Caco-2 (cell line): ENCODE measurements around the gene TNF. TPM values are rescaled to one million over a fixed set of nuclear protein-coding genes. Genes with fewer than 3 reads are reported as not detected.
A peak's percentile ranks its signal among the peaks of the same experiment; 100 is the strongest.

Experiments used
- BruUV-seq: library from RNA; stranded (reverse); fragments of 400-500 nt; replicated peaks from 2 replicates; lab custom pipeline; 2021; lab: Mats Ljungman, UMichigan
- CTCF ChIA-PET: fragments of 300-600 bp; sonication (Branson Sonifier 250); formaldehyde crosslinking; loops from one replicate; lab custom pipeline; 2022; ENCODE audit warnings: antibody characterized with exemption; lab: Charles Lee
- POLR2A ChIA-PET: fragments of 300-600 bp; sonication (Branson Sonifier 250); formaldehyde crosslinking; loops from one replicate; lab custom pipeline; 2022; ENCODE audit warnings: antibody characterized with exemption; lab: Charles Lee
- DNase-seq, 2 experiments: peaks; one replicate each; pipeline versions ENCODE4 v3.0.0 to v3.0.0-alpha.2; 2020 to 2022
- H3K27me3 ChIP-seq: replicated peaks from 2 replicates; pipeline ENCODE4 v1.6.0; 2011; ENCODE audit warnings: low read length; ENCODE audit not compliant: control insufficient read depth, insufficient read depth
- H3K36me3 ChIP-seq: 2 replicates; pipeline ENCODE4 v1.5.1; 2011; ENCODE audit warnings: low read length; ENCODE audit not compliant: control insufficient read depth, insufficient read depth
- H3K4me1 ChIP-seq: fragments of 250-450 bp; sonication (Bioruptor Pico); 2 replicates; pipeline ENCODE4 v1.5.1; 2020; ENCODE audit warnings: mild to moderate bottlenecking
- H3K4me3 ChIP-seq: 2 replicates; pipeline ENCODE4 v1.5.1; 2011; ENCODE audit warnings: low read depth, mild to moderate bottlenecking, control low read depth, low read length
- H3K9me3 ChIP-seq: fragments of 250-450 bp; sonication (Bioruptor Pico); 2 replicates; pipeline ENCODE4 v1.5.1; 2020; ENCODE audit warnings: mild to moderate bottlenecking, moderate library complexity
- H3K27ac Mint-ChIP-seq: one replicate; pipeline ENCODE4 v1.8.0; 2022; ENCODE audit warnings: mixed read lengths; ENCODE audit not compliant: unreplicated experiment
- H3K27me3 Mint-ChIP-seq: one replicate; pipeline ENCODE4 v1.8.0; 2022; ENCODE audit warnings: mixed read lengths; ENCODE audit not compliant: insufficient read depth, unreplicated experiment
- H3K36me3 Mint-ChIP-seq: one replicate; pipeline ENCODE4 v1.8.0; 2022; ENCODE audit warnings: mild to moderate bottlenecking, mixed read lengths; ENCODE audit not compliant: insufficient read depth, unreplicated experiment
- H3K4me1 Mint-ChIP-seq: one replicate; pipeline ENCODE4 v1.8.0; 2022; ENCODE audit warnings: low read depth, mixed read lengths; ENCODE audit not compliant: unreplicated experiment
- H3K4me3 Mint-ChIP-seq: one replicate; pipeline ENCODE4 v1.8.0; 2022; ENCODE audit warnings: mild to moderate bottlenecking, moderate library complexity, mixed read lengths; ENCODE audit not compliant: unreplicated experiment
- H3K9me3 Mint-ChIP-seq: one replicate; pipeline ENCODE4 v1.8.0; 2022; ENCODE audit warnings: mixed read lengths; ENCODE audit not compliant: unreplicated experiment
- CTCF ChIP-seq, 2 experiments: fragments of 200-600 bp in 1 of 2; IDR thresholded peaks; 1 replicate in 1 of 2; 2 replicates in 1 of 2; pipeline versions ENCODE4 v1.5.1 to v1.8.0; 2011 to 2022; ENCODE audit warnings: antibody characterized with exemption in 1 of 2, control low read depth in 1 of 2, inconsistent platforms in 1 of 2, low read depth in 1 of 2, low read length in 1 of 2, mild to moderate bottlenecking in 1 of 2, moderate library complexity in 1 of 2; ENCODE audit not compliant: insufficient read depth in 1 of 2, severe bottlenecking in 1 of 2, unreplicated experiment in 1 of 2
- intact Hi-C: fragments of 100-400 bp; cut with micrococcal nuclease; formaldehyde crosslinking; loops from one replicate; pipeline ENCODE4 v1.10.0; 2022; ENCODE audit not compliant: unreplicated experiment
- total RNA-seq: library from RNA; stranded (reverse); gene quantifications from 2 replicates; pipeline ENCODE4 v1.2.3, GENCODE V29; 2022

The TNF gene
- total RNA-seq, 1 experiment from 2014 or later, result not detected

GRCh38 chr6:31592396-31592771, 17.0 kb downstream of the TNF start:
- Mint-ChIP-seq H3K36me3 (no peaks in the 10 kb centered on the region), H3K27ac (no peak overlapping the region), H3K9me3 (no peaks in the 10 kb centered on the region), H3K27me3 (no peaks in the 10 kb centered on the region), H3K4me3 (no peak overlapping the region), H3K4me1 (no peaks in the 10 kb centered on the region)
- ChIA-PET CTCF (interaction anchor here (0.6 to 1.1 kb wide), 3 partner anchors 12 to 50 kb away, joined by 3 to 6 read pairs (median 5); no protein-coding TSS in a partner anchor), POLR2A (no interaction called here)
- intact Hi-C loops, result no loop called here
- H3K9me3 ChIP-seq, result no peaks in the 10 kb centered on the region
- H3K36me3 ChIP-seq, result no peaks in the 10 kb centered on the region
- no peak overlapping the region for H3K4me3 ChIP-seq
- no peak for DNase-seq
- TF ChIP-seq CTCF (IDR thresholded peaks at IDR 0.05; ENCODE audit: insufficient read depth in 1 of 2, low read depth in 1 of 2, low read length in 1 of 2, severe bottlenecking in 1 of 2, unreplicated experiment in 1 of 2), result no peak
- no TSS peak for BruUV-seq
- no peaks in the 10 kb centered on the region for H3K4me1 ChIP-seq
- H3K27me3 ChIP-seq, result no peaks in the 10 kb centered on the region

- peaks cover 5% of the 10 kb centered on the region for H3K4me1 Mint-ChIP-seq
- TF ChIP-seq CTCF (IDR thresholded peaks at IDR 0.05; ENCODE audit: insufficient read depth in 1 of 2, low read depth in 1 of 2, low read length in 1 of 2, severe bottlenecking in 1 of 2, unreplicated experiment in 1 of 2), result peak; percentile 34 to 38
- no peaks in the 10 kb centered on the region for H3K9me3 ChIP-seq
These were observed 21.6 kb downstream of the TNF start for GRCh38 chr6:31597006-31597405.

GRCh38 chr6:31607317-31607716, 32.0 kb downstream of the TNF start:
- CTCF ChIA-PET, result interaction anchor here (0.9 kb wide), 1 partner anchor 9 kb away, joined by 7 read pairs; no protein-coding TSS in a partner anchor
- POLR2A ChIA-PET, result no interaction called here

More at GRCh38 chr6:31597006-31597405, 21.6 kb downstream of the TNF start:
- no peaks in the 10 kb centered on the region for H3K4me1 ChIP-seq
- no peaks in the 10 kb centered on the region for H3K9me3 Mint-ChIP-seq
- H3K27me3 Mint-ChIP-seq, result no peaks in the 10 kb centered on the region
- H3K36me3 ChIP-seq, result no peaks in the 10 kb centered on the region
- no peak overlapping the region for H3K4me3 ChIP-seq
- ChIA-PET CTCF (interaction anchor here (0.5 to 4.8 kb wide), 8 partner anchors 11 to 50 kb away, joined by 3 to 80 read pairs (median 4); partner anchors contain the start of genes LST1, LTB and NFKBIL1), POLR2A (no interaction called here)
- BruUV-seq, result no TSS peak
- intact Hi-C loops, result no loop called here
- no peak overlapping the region for H3K27ac Mint-ChIP-seq
- H3K4me3 Mint-ChIP-seq, result no peak overlapping the region
- no peaks in the 10 kb centered on the region for H3K36me3 Mint-ChIP-seq
- DNase-seq, result peak in 1 of 2 experiments; percentile 52
- no peaks in the 10 kb centered on the region for H3K27me3 ChIP-seq

More at GRCh38 chr6:31607317-31607716, 32.0 kb downstream of the TNF start:
- no peak overlapping the region for H3K27ac Mint-ChIP-seq
- TF ChIP-seq CTCF (IDR thresholded peaks at IDR 0.05; ENCODE audit: insufficient read depth in 1 of 2, low read depth in 1 of 2, low read length in 1 of 2, severe bottlenecking in 1 of 2, unreplicated experiment in 1 of 2), result no peak
- no peaks in the 10 kb centered on the region for H3K9me3 Mint-ChIP-seq
- Histone ChIP-seq H3K36me3 (no peaks in the 10 kb centered on the region), H3K4me3 (no peak overlapping the region), H3K27me3 (no peaks in the 10 kb centered on the region), H3K9me3 (no peaks in the 10 kb centered on the region), H3K4me1 (no peaks in the 10 kb centered on the region)
- H3K36me3 Mint-ChIP-seq, result no peaks in the 10 kb centered on the region
- BruUV-seq, result no TSS peak
- H3K27me3 Mint-ChIP-seq, result no peaks in the 10 kb centered on the region
- no peak for DNase-seq
- no peak overlapping the region for H3K4me3 Mint-ChIP-seq
- H3K4me1 Mint-ChIP-seq, result no peaks in the 10 kb centered on the region
- intact Hi-C loops, result no loop called here
